ENCODE results near the gene NTRK2. TPM values are rescaled to one million over a fixed set of nuclear protein-coding genes. Genes with fewer than 3 reads are reported as not detected.

Gene NTRK2
- total RNA-seq, 1 experiment from 2014 or later, result not detected

GRCh38 chr9:84926793-84927192, 257.3 kb downstream of the NTRK2 start (continued):
- TF ChIP-seq CEBPB (IDR thresholded peaks at IDR 0.05; ENCODE audit: low read depth) (no peak), TCF7L2 (IDR thresholded peaks at IDR 0.05; ENCODE audit: borderline replicate concordance, extremely low read depth, insufficient read depth, insufficient read length) (no peak)
- TF ChIP-seq, protein P1, sequence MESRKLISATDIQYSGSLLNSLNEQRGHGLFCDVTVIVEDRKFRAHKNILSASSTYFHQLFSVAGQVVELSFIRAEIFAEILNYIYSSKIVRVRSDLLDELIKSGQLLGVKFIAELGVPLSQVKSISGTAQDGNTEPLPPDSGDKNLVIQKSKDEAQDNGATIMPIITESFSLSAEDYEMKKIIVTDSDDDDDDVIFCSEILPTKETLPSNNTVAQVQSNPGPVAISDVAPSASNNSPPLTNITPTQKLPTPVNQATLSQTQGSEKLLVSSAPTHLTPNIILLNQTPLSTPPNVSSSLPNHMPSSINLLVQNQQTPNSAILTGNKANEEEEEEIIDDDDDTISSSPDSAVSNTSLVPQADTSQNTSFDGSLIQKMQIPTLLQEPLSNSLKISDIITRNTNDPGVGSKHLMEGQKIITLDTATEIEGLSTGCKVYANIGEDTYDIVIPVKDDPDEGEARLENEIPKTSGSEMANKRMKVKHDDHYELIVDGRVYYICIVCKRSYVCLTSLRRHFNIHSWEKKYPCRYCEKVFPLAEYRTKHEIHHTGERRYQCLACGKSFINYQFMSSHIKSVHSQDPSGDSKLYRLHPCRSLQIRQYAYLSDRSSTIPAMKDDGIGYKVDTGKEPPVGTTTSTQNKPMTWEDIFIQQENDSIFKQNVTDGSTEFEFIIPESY (IDR thresholded peaks at IDR 0.05; ENCODE audit: extremely low read depth, insufficient replicate concordance, low read length), result no peak

GRCh38 chr9:84928419-84928818, 258.9 kb downstream of the NTRK2 start:
- no peaks in the 10 kb centered on the region for H3K9me3 ChIP-seq (ENCODE audit: control insufficient read depth in 1 of 2, insufficient read depth in 1 of 2, low read depth in 1 of 2, low read length in 2 of 2)
- ChIA-PET CTCF (no interaction called here), RAD21 (ENCODE audit: low non-redundant PET in 1 of 2, low total read pairs in 2 of 2, uncharacterized antibody in 2 of 2, unreplicated experiment in 2 of 2) (no interaction called here), POLR2A (no interaction called here)
- H4K20me1 ChIP-seq (ENCODE audit: insufficient read depth), result no peaks in the 10 kb centered on the region
- DNase-seq (ENCODE audit: low read depth, low spot score) (no peak), ATAC-seq (no peak)
- BruUV-seq (replicated peaks), result no TSS peak
- H3K4me2 ChIP-seq (ENCODE audit: low read length), result no peak overlapping the region
- H3K36me3 ChIP-seq (ENCODE audit: control insufficient read depth in 1 of 2, insufficient read depth in 2 of 2, low read length in 2 of 2), result no peaks in the 10 kb centered on the region
- no peaks in the 10 kb centered on the region for H3K4me1 ChIP-seq (ENCODE audit: control insufficient read depth in 1 of 2, insufficient read depth in 2 of 2, low read length in 2 of 2)
- no peak for TF ChIP-seq ELF1 (IDR thresholded peaks at IDR 0.05; ENCODE audit: borderline replicate concordance, low read depth)
- TF ChIP-seq ZNF274 (IDR thresholded peaks at IDR 0.05; ENCODE audit: low read depth, low read length), result no peak
- TF ChIP-seq CBX3 (IDR thresholded peaks at IDR 0.05; ENCODE audit: low read depth), result no peak
- TF ChIP-seq, protein P2, sequence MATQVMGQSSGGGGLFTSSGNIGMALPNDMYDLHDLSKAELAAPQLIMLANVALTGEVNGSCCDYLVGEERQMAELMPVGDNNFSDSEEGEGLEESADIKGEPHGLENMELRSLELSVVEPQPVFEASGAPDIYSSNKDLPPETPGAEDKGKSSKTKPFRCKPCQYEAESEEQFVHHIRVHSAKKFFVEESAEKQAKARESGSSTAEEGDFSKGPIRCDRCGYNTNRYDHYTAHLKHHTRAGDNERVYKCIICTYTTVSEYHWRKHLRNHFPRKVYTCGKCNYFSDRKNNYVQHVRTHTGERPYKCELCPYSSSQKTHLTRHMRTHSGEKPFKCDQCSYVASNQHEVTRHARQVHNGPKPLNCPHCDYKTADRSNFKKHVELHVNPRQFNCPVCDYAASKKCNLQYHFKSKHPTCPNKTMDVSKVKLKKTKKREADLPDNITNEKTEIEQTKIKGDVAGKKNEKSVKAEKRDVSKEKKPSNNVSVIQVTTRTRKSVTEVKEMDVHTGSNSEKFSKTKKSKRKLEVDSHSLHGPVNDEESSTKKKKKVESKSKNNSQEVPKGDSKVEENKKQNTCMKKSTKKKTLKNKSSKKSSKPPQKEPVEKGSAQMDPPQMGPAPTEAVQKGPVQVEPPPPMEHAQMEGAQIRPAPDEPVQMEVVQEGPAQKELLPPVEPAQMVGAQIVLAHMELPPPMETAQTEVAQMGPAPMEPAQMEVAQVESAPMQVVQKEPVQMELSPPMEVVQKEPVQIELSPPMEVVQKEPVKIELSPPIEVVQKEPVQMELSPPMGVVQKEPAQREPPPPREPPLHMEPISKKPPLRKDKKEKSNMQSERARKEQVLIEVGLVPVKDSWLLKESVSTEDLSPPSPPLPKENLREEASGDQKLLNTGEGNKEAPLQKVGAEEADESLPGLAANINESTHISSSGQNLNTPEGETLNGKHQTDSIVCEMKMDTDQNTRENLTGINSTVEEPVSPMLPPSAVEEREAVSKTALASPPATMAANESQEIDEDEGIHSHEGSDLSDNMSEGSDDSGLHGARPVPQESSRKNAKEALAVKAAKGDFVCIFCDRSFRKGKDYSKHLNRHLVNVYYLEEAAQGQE (IDR thresholded peaks at IDR 0.05; ENCODE audit: low read depth), result no peak
- TF ChIP-seq ATF3 (IDR thresholded peaks at IDR 0.05), result no peak
- no peak for TF ChIP-seq CEBPB (IDR thresholded peaks at IDR 0.05; ENCODE audit: low read depth)
- TF ChIP-seq, protein P1 (IDR thresholded peaks at IDR 0.05; ENCODE audit: extremely low read depth, insufficient replicate concordance, low read length), result no peak
- TF ChIP-seq YY1 (IDR thresholded peaks at IDR 0.05; ENCODE audit: extremely low read depth, insufficient replicate concordance, low read depth, low read length), result no peak
- TF ChIP-seq JUND (IDR thresholded peaks at IDR 0.05), result no peak
- no peak overlapping the region for H3K9ac ChIP-seq (ENCODE audit: low read length)
- no peaks in the 10 kb centered on the region for H3K79me2 ChIP-seq (ENCODE audit: insufficient read depth, low read length)
- H3K9me2 ChIP-seq (ENCODE audit: insufficient read depth), result no peaks in the 10 kb centered on the region
- no peak overlapping the region for H2AFZ ChIP-seq (ENCODE audit: low read depth, low read length, poor library complexity, severe bottlenecking)
- intact Hi-C loops (cut with micrococcal nuclease), result no loop called here
- no peak overlapping the region for H3K4me3 ChIP-seq (replicated peaks in 1 of 2; ENCODE audit: low read depth in 1 of 2, low read length in 2 of 2)
- H3K27ac ChIP-seq (ENCODE audit: low read depth, low read length), result no peak overlapping the region
- no peaks in the 10 kb centered on the region for H3K27me3 ChIP-seq (ENCODE audit: insufficient read depth, low read length)

Measured in HCT116 (cell line).